ENCODE data around the gene LYL1. TPM values are rescaled to one million over a fixed set of nuclear protein-coding genes. Genes with fewer than 3 reads are reported as not detected.

Gene LYL1
- total and polyA plus RNA-seq, 9 of the 15 experiments (the other 6 are each of a cell fraction or from before 2014, with no cell fraction given) = 1.3 to 266 (median 34.0) TPM

DNA sequence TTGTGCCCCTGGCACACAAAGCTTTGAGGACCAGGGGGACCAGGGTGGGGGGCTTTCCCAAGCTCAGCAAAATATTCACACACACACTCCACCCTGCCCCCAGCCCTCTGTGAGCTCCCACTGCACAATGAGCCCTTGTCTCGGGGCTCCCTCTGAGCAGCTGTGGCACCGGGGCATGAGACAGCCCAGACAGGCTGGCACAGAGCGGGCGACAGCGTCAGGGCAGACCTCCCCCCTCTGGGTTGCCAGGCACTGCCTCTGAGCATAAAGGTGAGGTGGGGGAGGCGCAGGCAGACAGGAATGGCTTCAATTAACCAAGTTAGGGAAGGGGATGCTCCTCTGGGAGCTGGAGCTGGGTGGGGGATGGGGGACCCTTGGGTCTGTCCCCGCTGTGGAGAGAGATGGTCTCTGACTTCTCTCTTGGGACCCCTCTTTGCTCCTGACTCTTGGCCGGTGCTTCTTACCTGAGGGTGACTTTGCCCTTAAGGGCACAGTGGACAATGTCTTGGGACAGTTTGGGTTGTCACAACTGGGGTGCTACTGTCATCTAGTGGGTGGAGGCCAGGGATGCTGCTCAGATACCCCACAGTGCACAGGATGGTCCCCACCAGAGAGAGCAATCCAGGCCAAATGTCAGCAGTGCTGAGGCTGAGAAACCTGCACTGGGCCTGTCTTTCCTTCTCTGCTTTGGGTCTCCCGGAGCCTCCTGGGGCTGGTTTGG is 30.3 kb downstream of the LYL1 start (continued):
- TF ChIP-seq, protein P1, sequence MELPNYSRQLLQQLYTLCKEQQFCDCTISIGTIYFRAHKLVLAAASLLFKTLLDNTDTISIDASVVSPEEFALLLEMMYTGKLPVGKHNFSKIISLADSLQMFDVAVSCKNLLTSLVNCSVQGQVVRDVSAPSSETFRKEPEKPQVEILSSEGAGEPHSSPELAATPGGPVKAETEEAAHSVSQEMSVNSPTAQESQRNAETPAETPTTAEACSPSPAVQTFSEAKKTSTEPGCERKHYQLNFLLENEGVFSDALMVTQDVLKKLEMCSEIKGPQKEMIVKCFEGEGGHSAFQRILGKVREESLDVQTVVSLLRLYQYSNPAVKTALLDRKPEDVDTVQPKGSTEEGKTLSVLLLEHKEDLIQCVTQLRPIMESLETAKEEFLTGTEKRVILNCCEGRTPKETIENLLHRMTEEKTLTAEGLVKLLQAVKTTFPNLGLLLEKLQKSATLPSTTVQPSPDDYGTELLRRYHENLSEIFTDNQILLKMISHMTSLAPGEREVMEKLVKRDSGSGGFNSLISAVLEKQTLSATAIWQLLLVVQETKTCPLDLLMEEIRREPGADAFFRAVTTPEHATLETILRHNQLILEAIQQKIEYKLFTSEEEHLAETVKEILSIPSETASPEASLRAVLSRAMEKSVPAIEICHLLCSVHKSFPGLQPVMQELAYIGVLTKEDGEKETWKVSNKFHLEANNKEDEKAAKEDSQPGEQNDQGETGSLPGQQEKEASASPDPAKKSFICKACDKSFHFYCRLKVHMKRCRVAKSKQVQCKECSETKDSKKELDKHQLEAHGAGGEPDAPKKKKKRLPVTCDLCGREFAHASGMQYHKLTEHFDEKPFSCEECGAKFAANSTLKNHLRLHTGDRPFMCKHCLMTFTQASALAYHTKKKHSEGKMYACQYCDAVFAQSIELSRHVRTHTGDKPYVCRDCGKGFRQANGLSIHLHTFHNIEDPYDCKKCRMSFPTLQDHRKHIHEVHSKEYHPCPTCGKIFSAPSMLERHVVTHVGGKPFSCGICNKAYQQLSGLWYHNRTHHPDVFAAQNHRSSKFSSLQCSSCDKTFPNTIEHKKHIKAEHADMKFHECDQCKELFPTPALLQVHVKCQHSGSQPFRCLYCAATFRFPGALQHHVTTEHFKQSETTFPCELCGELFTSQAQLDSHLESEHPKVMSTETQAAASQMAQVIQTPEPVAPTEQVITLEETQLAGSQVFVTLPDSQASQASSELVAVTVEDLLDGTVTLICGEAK (IDR thresholded peaks at IDR 0.05) = no peak
- TF ChIP-seq, protein P1 (CRISPR knock-in tag; IDR thresholded peaks at IDR 0.05) = no peak

Data from K562 (cell line).